ENCODE measurements around the gene PLD1. TPM values are rescaled to one million over a fixed set of nuclear protein-coding genes. Genes with fewer than 3 reads are reported as not detected.

Gene PLD1
- total and polyA plus RNA-seq, 2 of the 8 experiments (the other 6 are each of a cell fraction or from before 2014, with no cell fraction given): 1.2 to 2.6 TPM

DNA sequence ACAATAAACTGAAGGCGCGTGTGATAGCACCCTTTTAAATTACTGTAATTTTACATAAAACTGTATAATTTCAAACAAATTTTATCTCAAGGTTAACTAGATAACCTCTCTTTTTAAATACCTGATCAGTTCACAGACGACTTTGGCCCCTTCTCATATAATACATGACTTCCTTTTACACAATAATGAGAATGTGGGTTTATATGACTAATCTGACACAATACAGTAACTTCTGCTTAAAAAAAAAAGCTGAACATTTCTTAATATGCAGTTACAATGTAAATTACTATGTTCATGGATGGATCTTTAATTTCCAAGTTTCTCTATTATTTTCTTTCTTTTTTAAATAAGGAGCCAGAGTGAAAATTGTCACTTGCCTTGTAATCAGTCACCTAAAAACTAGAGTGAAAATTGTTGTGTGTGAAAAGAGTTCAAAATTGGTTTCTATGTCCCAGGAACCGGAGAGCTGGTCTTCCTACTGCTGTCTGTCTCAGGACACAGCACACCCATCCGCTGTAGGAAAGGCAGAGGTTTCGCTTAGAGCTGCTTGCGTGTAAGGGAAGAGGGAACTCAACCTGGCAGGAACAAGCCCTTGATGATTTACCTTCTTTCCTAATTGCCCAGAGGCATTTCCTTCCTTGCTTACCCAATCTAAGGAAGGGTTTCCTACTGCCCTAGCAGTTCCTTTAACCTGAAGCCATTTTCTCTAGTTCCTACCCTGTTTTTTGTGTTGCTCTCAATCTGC is 33.3 kb downstream of the PLD1 start (continued):
- TF ChIP-seq, protein P1, sequence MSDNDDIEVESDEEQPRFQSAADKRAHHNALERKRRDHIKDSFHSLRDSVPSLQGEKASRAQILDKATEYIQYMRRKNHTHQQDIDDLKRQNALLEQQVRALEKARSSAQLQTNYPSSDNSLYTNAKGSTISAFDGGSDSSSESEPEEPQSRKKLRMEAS (IDR thresholded peaks at IDR 0.05): no peak
- no peak for TF ChIP-seq BCL11A (IDR thresholded peaks at IDR 0.05; ENCODE audit: low read depth in 2 of 2, low read length in 2 of 2)
- TF ChIP-seq CREB1 (IDR thresholded peaks at IDR 0.05): no peak
- no peak for TF ChIP-seq SIX5 (IDR thresholded peaks at IDR 0.05; ENCODE audit: low read depth, low read length)
- TF ChIP-seq YY1 (IDR thresholded peaks at IDR 0.05; ENCODE audit: low read depth, low read length): no peak

Data from H1 (cell line).